Measurements from ENCODE around the gene UAP1L1.

Gene UAP1L1

GRCh38 chr9:137070201-137070905 is 7.0 kb upstream of the UAP1L1 start, which contains the start of gene SAPCD2:
SAPCD2 (minus strand) TSS chr9:137070557; CDS start chr9:137070460, 97 bp downstream.
- no peak for TF ChIP-seq ZNF274 (IDR thresholded peaks at IDR 0.05; ENCODE audit: low read depth, low read length)
- peak within 1 kb of the TSS; percentile 61; the same call in 1 of the 2 replicates for H3K4me3 ChIP-seq (ENCODE audit: low read length)

DNA sequence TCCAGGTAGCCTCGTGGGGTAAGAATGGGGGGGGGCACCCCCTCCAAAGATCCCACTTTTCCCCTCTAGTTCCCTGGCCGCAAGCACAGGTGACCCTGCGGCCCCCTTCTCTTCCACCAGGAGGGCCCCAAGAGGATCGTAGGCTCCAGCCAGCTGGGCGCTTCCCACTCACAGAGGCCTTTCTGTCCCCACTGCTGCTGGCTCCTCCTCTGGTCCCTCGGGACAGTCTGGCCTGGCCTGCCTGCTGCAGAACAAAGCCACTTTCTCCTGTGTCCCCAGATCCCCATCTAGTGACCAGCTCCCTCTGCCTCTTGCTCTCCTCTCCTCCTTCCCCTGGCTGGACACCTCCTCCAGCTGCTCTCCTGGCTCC is 6.4 kb upstream of the UAP1L1 start:
- H3K4me3 ChIP-seq (ENCODE audit: low read length) = peak overlapping the region; percentile 4; the same call in 1 of the 2 replicates
- TF ChIP-seq ZNF274 (IDR thresholded peaks at IDR 0.05; ENCODE audit: low read depth, low read length) = no peak

DNA sequence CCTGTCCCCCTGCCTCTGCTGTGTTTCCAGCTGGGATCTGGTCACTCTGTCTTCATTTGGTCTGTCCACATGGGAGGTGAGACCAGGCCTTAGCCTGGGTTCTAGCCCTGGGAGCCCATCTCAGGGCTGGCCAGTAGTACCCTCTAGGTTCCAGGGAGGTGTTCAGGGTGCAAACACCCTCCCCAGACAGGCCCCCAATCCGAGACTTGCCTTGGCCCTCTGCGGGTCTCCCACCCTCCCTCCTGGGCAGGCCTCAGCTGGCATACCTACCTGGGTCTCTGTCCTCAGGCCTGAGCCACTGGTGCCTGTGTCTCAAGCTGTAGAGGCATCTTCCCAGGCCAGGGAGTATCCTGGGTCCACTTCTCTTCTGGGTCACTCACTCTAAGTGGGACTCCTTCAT is 6.0 kb upstream of the UAP1L1 start:
- TF ChIP-seq ZNF274 (IDR thresholded peaks at IDR 0.05; ENCODE audit: low read depth, low read length) = no peak

DNA sequence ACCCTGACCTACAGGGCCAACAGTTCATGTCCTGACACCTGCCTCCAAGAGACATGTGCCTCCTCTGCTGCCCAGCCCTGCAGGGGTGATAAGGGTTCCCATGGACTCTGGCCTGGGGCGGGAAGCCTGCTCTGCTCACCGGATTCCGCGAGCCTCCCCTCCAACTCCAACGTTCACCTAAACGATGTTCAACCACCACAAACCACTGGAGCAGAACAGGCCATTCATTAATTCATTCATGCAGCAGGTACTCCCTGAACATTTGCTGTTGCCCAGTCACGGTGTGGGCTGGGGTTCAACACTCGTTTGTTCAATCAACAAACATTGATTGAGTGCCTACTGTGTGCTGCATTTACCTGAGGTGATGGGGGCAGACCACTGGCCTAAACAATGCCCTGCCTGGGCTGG is 3.3 kb upstream of the UAP1L1 start:
- TF ChIP-seq ZNF274 (IDR thresholded peaks at IDR 0.05; ENCODE audit: low read depth, low read length) = no peak
- H3K4me3 ChIP-seq (ENCODE audit: low read length) = no peak overlapping the region

More for the DNA sequence above, 6.0 kb upstream of the UAP1L1 start:
- H3K4me3 ChIP-seq (ENCODE audit: low read length) = no peak overlapping the region; the same call in 1 of the 2 replicates

DNA sequence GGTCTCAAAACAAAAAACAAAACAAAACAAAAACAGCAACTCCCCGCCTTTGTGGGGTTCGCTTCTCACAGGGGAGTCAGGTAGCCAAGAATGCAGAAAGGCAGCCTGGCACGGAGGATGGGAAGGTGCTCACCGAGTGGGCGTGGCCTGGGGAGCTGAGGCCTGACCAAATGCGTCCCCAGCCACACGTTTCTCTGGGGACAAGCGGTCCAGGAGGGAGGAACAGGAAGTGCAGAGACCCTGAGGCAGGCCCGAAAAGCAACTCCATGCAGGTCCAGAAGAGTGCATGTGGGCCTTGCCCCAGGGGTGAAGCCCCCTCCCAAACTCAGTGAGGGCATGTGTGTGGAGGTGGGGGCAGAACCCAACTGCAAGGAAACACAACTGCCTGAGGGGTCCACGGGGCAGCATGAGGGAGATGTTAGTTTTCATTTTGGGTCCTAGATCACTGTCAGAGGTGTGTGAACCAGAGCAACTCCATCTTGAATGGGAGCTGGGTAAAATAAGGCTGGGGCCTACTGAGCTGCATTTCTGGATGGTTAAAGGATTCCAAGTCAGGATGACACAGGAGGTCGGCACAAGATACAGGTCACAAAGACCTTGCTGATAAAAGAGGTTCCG is 2.6 kb upstream of the UAP1L1 start:
- TF ChIP-seq ZNF274 (IDR thresholded peaks at IDR 0.05; ENCODE audit: low read depth, low read length) = no peak
- no peak overlapping the region for H3K4me3 ChIP-seq (ENCODE audit: low read length)

DNA sequence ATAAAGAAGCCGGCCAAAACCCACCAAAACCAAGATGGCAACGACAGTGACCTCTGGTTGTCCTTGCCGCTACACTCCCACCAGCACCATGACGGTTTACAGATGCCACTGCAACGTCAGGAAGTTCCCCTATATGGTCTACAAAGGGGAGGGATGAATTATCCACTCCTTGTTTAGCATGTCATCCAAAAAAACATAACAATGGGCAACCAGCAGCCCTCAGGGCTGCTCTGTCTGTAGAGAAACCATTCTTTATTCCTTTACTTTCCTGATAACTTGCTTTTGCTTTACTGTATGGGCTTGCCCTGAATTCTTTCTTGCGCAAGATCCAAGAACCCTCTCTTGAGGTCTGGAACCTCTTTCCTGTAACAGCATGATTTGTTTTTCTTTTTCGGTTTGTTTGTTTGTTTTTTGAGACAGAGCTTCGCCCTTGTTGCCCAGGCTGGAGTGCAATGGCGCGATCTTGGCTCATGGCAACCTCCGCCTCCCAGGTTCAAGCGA is 2.0 kb upstream of the UAP1L1 start:
- no peak for TF ChIP-seq ZNF274 (IDR thresholded peaks at IDR 0.05; ENCODE audit: low read depth, low read length)
- H3K4me3 ChIP-seq (ENCODE audit: low read length) = no peak overlapping the region

GRCh38 chr9:137076636-137077009 is 694 bp upstream of the UAP1L1 start:
- H3K4me3 ChIP-seq (ENCODE audit: low read length) = no peak overlapping the region; the same call in 1 of the 2 replicates
- TF ChIP-seq ZNF274 (IDR thresholded peaks at IDR 0.05; ENCODE audit: low read depth, low read length) = no peak

- no peak for TF ChIP-seq ZNF274 (IDR thresholded peaks at IDR 0.05; ENCODE audit: low read depth, low read length)
- H3K4me3 ChIP-seq (ENCODE audit: low read length) = peak overlapping the region; percentile 50; the same call in 1 of the 2 replicates
Observed at GRCh38 chr9:137077758-137078693, 709 bp downstream of the UAP1L1 start.

GRCh38 chr9:137078701-137079400 is 1.5 kb downstream of the UAP1L1 start:
- TF ChIP-seq ZNF274 (IDR thresholded peaks at IDR 0.05; ENCODE audit: low read depth, low read length) = no peak
- H3K4me3 ChIP-seq (ENCODE audit: low read length) = no peak overlapping the region

DNA sequence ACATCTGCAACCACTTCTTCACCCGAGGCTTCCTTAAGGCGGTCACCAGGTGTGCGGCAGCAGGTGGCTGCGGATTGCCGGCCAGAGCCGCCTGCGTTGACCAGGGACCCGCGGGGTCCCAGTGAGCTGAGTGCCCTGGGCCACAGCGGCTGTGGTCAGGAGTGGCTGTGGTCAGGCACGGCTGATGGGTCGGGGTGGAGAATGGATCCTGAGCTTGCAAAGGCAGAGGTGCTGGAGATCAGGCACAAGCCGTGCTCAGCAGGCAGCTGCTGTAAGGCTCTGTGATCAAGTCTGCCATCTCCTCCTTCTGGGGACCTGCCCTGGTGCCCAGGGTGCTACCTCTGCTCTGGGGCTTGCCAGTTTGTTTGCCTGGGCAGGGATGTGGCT is 2.1 kb downstream of the UAP1L1 start:
- TF ChIP-seq ZNF274 (IDR thresholded peaks at IDR 0.05; ENCODE audit: low read depth, low read length) = no peak
- H3K4me3 ChIP-seq (ENCODE audit: low read length) = no peak overlapping the region

- H3K4me3 ChIP-seq (ENCODE audit: low read length) = no peak overlapping the region
- TF ChIP-seq ZNF274 (IDR thresholded peaks at IDR 0.05; ENCODE audit: low read depth, low read length) = no peak
Observed at GRCh38 chr9:137080260-137081122, 3.2 kb downstream of the UAP1L1 start.

DNA sequence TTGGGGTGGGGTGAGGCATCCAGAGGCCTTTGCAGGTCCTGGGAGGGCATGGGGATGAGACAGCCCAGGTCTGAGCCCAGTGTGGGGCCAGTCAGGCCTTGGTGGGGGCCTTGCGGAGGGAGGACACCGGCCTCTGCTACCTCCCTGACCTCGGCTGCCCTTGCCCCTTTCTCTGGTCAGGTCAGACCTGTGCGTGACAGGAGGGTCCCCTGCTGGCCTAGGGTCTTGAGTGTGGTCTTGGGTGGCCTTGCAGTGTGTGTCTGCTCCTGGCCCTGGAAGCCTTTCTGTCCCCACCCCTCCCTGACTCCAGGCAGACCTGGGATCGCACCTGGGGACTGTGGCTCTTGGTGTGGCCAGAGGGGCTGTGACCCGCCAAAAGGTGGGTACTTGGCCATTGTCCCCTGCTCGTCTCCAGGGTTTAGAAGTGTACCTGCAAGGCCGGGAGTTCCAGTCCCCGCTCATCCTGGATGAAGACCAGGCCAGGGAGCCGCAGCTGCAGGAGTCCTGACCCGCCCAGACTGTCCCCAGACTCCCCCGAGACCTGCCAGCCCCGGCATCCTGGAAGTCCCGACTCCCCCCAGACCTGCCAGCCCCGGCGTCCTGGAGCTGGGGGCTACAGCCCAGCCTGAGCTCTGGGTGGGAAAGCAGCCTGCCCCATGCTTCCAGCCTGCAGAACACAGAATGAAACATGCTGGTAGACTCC is 5.1 kb downstream of the UAP1L1 start:
- TF ChIP-seq ZNF274 (IDR thresholded peaks at IDR 0.05; ENCODE audit: low read depth, low read length) = no peak
- no peak overlapping the region for H3K4me3 ChIP-seq (ENCODE audit: low read length)
